SK-N-SH (cell line): Measurements from ENCODE around the gene APOM. TPM values are rescaled to one million over a fixed set of nuclear protein-coding genes. Genes with fewer than 3 reads are reported as not detected.

Experiments
- CTCF ChIA-PET: fragments of 300-600, 350-600 bp; formaldehyde crosslinking; extraction: SDS; loops from one replicate; lab custom pipeline; 2021; lab: Yijun Ruan, JAX
- POLR2A ChIA-PET: fragments of 350-600 bp; sonication (Branson Sonifier 250); formaldehyde crosslinking; extraction: SDS; loops from one replicate; lab custom pipeline; 2020; ENCODE audit warnings: antibody characterized with exemption, inconsistent platforms; lab: Yijun Ruan, JAX
- DNase-seq: peaks from one replicate; pipeline ENCODE4 v3.0.0; 2012
- H2AFZ ChIP-seq: fragments of 200-600 bp; sonication (generic); 2 replicates; pipeline ENCODE4 v1.8.1; 2016; ENCODE audit warnings: antibody characterized with exemption, mild to moderate bottlenecking, low read depth
- H3F3A ChIP-seq: fragments of 200-600 bp; sonication (generic); replicated peaks from 2 replicates; pipeline ENCODE3; 2016; ENCODE audit warnings: antibody characterized with exemption, mild to moderate bottlenecking; ENCODE audit not compliant: insufficient read depth
- H3K27ac ChIP-seq, 2 experiments: fragments of 200-500 bp in 1 of 2; fragments of 200-600 bp in 1 of 2; sonication (Bioruptor generic) in 1 of 2; sonication (generic), shearing (Covaris generic) in 1 of 2; 2 replicates each; pipeline versions ENCODE4 v1.5.1 to v1.6.1; 2014 to 2016; ENCODE audit warnings: low read depth in 2 of 2, inconsistent platforms in 1 of 2, low read length in 1 of 2, mild to moderate bottlenecking in 1 of 2, mixed read lengths in 1 of 2
- H3K27me3 ChIP-seq: fragments of 200-600 bp; sonication (generic), shearing (Covaris generic); 2 replicates; pipeline ENCODE4 v1.6.1; 2016; ENCODE audit warnings: mixed run types; ENCODE audit not compliant: insufficient read depth
- H3K36me3 ChIP-seq, 2 experiments: fragments of 200-500 bp in 1 of 2; fragments of 200-600 bp in 1 of 2; sonication (Bioruptor generic) in 1 of 2; sonication (generic) in 1 of 2; replicated peaks in 1 of 2; 2 replicates each; pipeline versions ENCODE3 to v1.5.1; 2014 to 2016; ENCODE audit warnings: low read length in 1 of 2, mild to moderate bottlenecking in 1 of 2; ENCODE audit not compliant: insufficient read depth in 2 of 2, control insufficient read depth in 1 of 2
- H3K4me1 ChIP-seq, 2 experiments: fragments of 200-500 bp in 1 of 2; fragments of 200-600 bp in 1 of 2; sonication (Bioruptor generic) in 1 of 2; sonication (generic), shearing (Covaris generic) in 1 of 2; 2 replicates each; pipeline versions ENCODE4 v1.5.1 to v1.6.1; 2014 to 2016; ENCODE audit warnings: low read depth in 1 of 2, low read length in 1 of 2, mixed run types in 1 of 2; ENCODE audit not compliant: insufficient read depth in 2 of 2, control insufficient read depth in 1 of 2
- H3K4me2 ChIP-seq: fragments of 200-600 bp; sonication (generic), shearing (Covaris generic); 2 replicates; pipeline ENCODE4 v1.6.1; 2017; ENCODE audit warnings: mixed run types
- H3K4me3 ChIP-seq, 2 experiments: fragments of 200-500 bp in 1 of 2; fragments of 200-600 bp in 1 of 2; sonication (Bioruptor generic) in 1 of 2; sonication (generic), shearing (Covaris generic) in 1 of 2; 2 replicates each; pipeline versions ENCODE4 v1.5.1 to v1.8.1; 2014 to 2016; ENCODE audit warnings: low read depth in 2 of 2, inconsistent platforms in 1 of 2, low read length in 1 of 2, mild to moderate bottlenecking in 1 of 2, mixed read lengths in 1 of 2, moderate library complexity in 1 of 2
- H3K79me2 ChIP-seq: fragments of 200-600 bp; sonication (generic); 2 replicates; pipeline ENCODE4 v1.8.1; 2017; ENCODE audit warnings: mild to moderate bottlenecking; ENCODE audit not compliant: insufficient read depth
- H3K9ac ChIP-seq: fragments of 200-600 bp; sonication (generic); 2 replicates; pipeline ENCODE4 v1.6.1; 2017; ENCODE audit warnings: mixed run types
- H3K9me2 ChIP-seq: fragments of 200-600 bp; sonication (generic); 2 replicates; pipeline ENCODE4 v1.6.1; 2017; ENCODE audit warnings: mixed run types
- H3K9me3 ChIP-seq: fragments of 200-600 bp; sonication (generic); 2 replicates; pipeline ENCODE4 v1.6.1; 2017; ENCODE audit warnings: mixed run types, mild to moderate bottlenecking, moderate library complexity
- H4K20me1 ChIP-seq: fragments of 200-600 bp; sonication (generic); 2 replicates; pipeline ENCODE4 v1.6.1; 2017; ENCODE audit warnings: mild to moderate bottlenecking, mixed run types; ENCODE audit not compliant: insufficient read depth
- CHD2 ChIP-seq: fragments of 150-350 bp; IDR thresholded peaks from 2 replicates; pipeline ENCODE4 v1.6.1; 2018; ENCODE audit warnings: low read length; ENCODE audit not compliant: partially characterized antibody
- CTCF ChIP-seq: fragments of 200-600 bp; sonication (generic); IDR thresholded peaks from 2 replicates; pipeline ENCODE4 v1.6.1; 2017; ENCODE audit warnings: antibody characterized with exemption, mild to moderate bottlenecking, moderate library complexity
- MXI1 ChIP-seq: IDR thresholded peaks from 2 replicates; pipeline ENCODE4 v1.6.1; 2012; ENCODE audit warnings: mild to moderate bottlenecking, low read depth, low read length, improper control_type of control experiment
- NRF1 ChIP-seq: IDR thresholded peaks from 2 replicates; pipeline ENCODE4 v1.6.1; 2012; ENCODE audit warnings: low read depth, mild to moderate bottlenecking, low read length
- PBX3 ChIP-seq: IDR thresholded peaks from 2 replicates; pipeline ENCODE4; 2012
- YY1 ChIP-seq: IDR thresholded peaks from 2 replicates; pipeline ENCODE4 v1.4.0; 2012; ENCODE audit warnings: low read depth, mild to moderate bottlenecking
- WGBS: methylation state at CpG from one replicate; pipeline ENCODE4 v1.1.6; 2017; ENCODE audit warnings: low lambda C conversion rate; 5-methylcytosine and 5-hydroxymethylcytosine counted together
- polyA plus RNA-seq, 3 experiments: library from polyadenylated mRNA; depleted of rRNA; stranded (reverse); fragments of >200 nt; gene quantifications; 2 replicates each; pipeline ENCODE4 v1.2.3, GENCODE V29; 2012
- TF ChIP-seq, protein P1 (sequence below): IDR thresholded peaks from 2 replicates; pipeline ENCODE4 v1.4.0; 2012; ENCODE audit warnings: low read depth, borderline replicate concordance
- TF ChIP-seq, protein P2 (sequence below): IDR thresholded peaks from 2 replicates; pipeline ENCODE4 v1.4.0; 2012; ENCODE audit warnings: low read depth

The APOM gene
- polyA plus RNA-seq, 1 of the 3 experiments (the other 2 are of a cell fraction): 6.8 TPM

DNA sequence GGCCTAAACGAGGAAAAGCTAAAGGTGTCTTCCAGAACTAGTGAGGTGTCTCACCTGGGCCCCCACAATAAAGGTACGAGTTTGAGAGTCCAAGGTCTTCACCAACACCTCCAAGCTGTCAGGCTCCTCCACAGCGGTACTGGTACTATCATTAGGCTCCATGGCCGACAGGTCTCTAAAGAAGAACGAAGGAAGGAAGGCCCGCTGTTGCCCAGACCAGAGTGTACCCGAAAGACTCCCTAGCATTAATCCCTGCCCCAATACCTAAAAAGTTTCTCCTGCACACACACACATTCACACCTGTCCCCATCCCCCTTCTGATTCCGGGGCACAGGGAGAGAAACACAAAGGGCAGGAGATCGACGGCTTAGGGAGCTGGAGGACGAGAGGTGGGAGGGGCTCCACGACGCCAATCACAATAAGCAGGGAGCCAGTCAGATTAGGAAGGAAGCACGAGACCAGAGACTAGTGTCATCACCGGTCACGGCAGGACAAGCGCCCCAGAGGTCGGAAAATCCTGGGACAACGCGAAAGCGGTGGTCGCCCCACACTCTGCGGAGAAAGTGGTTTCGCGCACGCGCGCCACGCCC is 4.0 kb upstream of the APOM start:
- Histone ChIP-seq H3K27me3 (no peaks in the 10 kb centered on the region), H2AFZ (peak overlapping the region; percentile 61; the same call in 1 of the 2 replicates), H3K9ac (peak overlapping the region; percentile 94), H3K4me3 (peak overlapping the region; percentile 64 to 69), H3K27ac (peak overlapping the region; percentile 96 to 99), H3K4me2 (peak overlapping the region; percentile 81), H3F3A (peaks cover 24% of the 10 kb centered on the region), H3K9me2 (no peaks in the 10 kb centered on the region), H3K79me2 (peaks cover 70% of the 10 kb centered on the region), H3K4me1 (peaks cover 5 to 6% of the 10 kb centered on the region in 2 experiments; a peak in 3 of 4 replicates), H3K36me3 (peaks cover 29 to 34% of the 10 kb centered on the region in 2 experiments), H3K9me3 (no peaks in the 10 kb centered on the region), H4K20me1 (no peaks in the 10 kb centered on the region)
- DNase-seq: peak; percentile 80
- TF ChIP-seq CHD2: no peak
- peak; percentile 37; the same call in 1 of the 2 replicates for TF ChIP-seq NRF1
- peak; percentile 72 for TF ChIP-seq PBX3
- peak; percentile 84 for TF ChIP-seq MXI1
- TF ChIP-seq, protein P1, sequence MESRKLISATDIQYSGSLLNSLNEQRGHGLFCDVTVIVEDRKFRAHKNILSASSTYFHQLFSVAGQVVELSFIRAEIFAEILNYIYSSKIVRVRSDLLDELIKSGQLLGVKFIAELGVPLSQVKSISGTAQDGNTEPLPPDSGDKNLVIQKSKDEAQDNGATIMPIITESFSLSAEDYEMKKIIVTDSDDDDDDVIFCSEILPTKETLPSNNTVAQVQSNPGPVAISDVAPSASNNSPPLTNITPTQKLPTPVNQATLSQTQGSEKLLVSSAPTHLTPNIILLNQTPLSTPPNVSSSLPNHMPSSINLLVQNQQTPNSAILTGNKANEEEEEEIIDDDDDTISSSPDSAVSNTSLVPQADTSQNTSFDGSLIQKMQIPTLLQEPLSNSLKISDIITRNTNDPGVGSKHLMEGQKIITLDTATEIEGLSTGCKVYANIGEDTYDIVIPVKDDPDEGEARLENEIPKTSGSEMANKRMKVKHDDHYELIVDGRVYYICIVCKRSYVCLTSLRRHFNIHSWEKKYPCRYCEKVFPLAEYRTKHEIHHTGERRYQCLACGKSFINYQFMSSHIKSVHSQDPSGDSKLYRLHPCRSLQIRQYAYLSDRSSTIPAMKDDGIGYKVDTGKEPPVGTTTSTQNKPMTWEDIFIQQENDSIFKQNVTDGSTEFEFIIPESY: no peak
- TF ChIP-seq CTCF: no peak
- TF ChIP-seq, protein P2, sequence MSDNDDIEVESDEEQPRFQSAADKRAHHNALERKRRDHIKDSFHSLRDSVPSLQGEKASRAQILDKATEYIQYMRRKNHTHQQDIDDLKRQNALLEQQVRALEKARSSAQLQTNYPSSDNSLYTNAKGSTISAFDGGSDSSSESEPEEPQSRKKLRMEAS: peak; percentile 14; the same call in 1 of the 2 replicates
- TF ChIP-seq YY1: 0 out of 2 replicates have a peak, but pooled peaks have one; percentile 11
- ChIA-PET CTCF (interaction anchor here (0.8 to 2.5 kb wide), 5 partner anchors 10 to 106 kb away, joined by 4 to 9 read pairs (median 5); partner anchors contain the start of genes ATP6V1G2, C6orf47, CSNK2B and GPANK1), POLR2A (interaction anchor here (0.7 to 2.8 kb wide), 10 partner anchors 10 to 110 kb away, joined by 3 to 20 read pairs (median 9); partner anchors contain the start of genes C6orf47, CSNK2B, DDX39B and GPANK1)
- WGBS: 3% methylated on average over 24 of the region's 29 CpGs
